ENCODE data around the gene ZNF280A.

- TF ChIP-seq POLR2A (IDR thresholded peaks at IDR 0.05; ENCODE audit: low read depth, low read length): no peak
- TF ChIP-seq, protein P1, sequence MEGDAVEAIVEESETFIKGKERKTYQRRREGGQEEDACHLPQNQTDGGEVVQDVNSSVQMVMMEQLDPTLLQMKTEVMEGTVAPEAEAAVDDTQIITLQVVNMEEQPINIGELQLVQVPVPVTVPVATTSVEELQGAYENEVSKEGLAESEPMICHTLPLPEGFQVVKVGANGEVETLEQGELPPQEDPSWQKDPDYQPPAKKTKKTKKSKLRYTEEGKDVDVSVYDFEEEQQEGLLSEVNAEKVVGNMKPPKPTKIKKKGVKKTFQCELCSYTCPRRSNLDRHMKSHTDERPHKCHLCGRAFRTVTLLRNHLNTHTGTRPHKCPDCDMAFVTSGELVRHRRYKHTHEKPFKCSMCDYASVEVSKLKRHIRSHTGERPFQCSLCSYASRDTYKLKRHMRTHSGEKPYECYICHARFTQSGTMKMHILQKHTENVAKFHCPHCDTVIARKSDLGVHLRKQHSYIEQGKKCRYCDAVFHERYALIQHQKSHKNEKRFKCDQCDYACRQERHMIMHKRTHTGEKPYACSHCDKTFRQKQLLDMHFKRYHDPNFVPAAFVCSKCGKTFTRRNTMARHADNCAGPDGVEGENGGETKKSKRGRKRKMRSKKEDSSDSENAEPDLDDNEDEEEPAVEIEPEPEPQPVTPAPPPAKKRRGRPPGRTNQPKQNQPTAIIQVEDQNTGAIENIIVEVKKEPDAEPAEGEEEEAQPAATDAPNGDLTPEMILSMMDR (IDR thresholded peaks at IDR 0.05; ENCODE audit: extremely low read depth in 1 of 2, insufficient read depth in 1 of 2, low read depth in 1 of 2, low read length in 2 of 2): no peak
Observed at GRCh38 chr22:22479999-22480532, 40.0 kb downstream of the ZNF280A start.
